WTC11 (cell line): ENCODE measurements around the gene LDB2. TPM values are rescaled to one million over a fixed set of nuclear protein-coding genes. Genes with fewer than 3 reads are reported as not detected.

Source experiments
- ATAC-seq: fragments of 200-7000 bp; cut with Tn5 transposase; 2 replicates; pipeline ENCODE4 v1.10.0; 2021; ENCODE audit warnings: mild to moderate bottlenecking, moderate library complexity
- CTCF ChIA-PET: fragments of 300-600 bp; sonication (Branson Sonifier 250); formaldehyde crosslinking; loops from one replicate; lab custom pipeline; 2021; ENCODE audit warnings: antibody characterized with exemption; lab: Charles Lee
- POLR2A ChIA-PET: fragments of 350-600 bp; sonication (Branson Sonifier 250); formaldehyde crosslinking; loops from one replicate; lab custom pipeline; 2021; ENCODE audit warnings: antibody characterized with exemption; lab: Charles Lee
- DNase-seq: peaks from one replicate; pipeline ENCODE4 v3.0.0; 2021; ENCODE audit warnings: low spot score
- H3K27ac Mint-ChIP-seq: 2 replicates; pipeline ENCODE4 v1.8.0; 2021; ENCODE audit warnings: mixed read lengths
- H3K27me3 Mint-ChIP-seq: 2 replicates; pipeline ENCODE4 v1.8.0; 2021; ENCODE audit warnings: low read depth, mild to moderate bottlenecking, moderate library complexity, mixed read lengths
- H3K36me3 Mint-ChIP-seq: 2 replicates; pipeline ENCODE4 v1.8.0; 2021; ENCODE audit warnings: mixed read lengths
- H3K4me1 Mint-ChIP-seq: 2 replicates; pipeline ENCODE4 v1.8.0; 2022; ENCODE audit warnings: mixed read lengths
- H3K4me3 Mint-ChIP-seq: 2 replicates; pipeline ENCODE4 v1.8.0; 2021; ENCODE audit warnings: mild to moderate bottlenecking, moderate library complexity, mixed read lengths
- H3K9me3 Mint-ChIP-seq: 2 replicates; pipeline ENCODE4 v1.8.0; 2021; ENCODE audit warnings: mixed read lengths
- ATF2 ChIP-seq: sonication (generic); formaldehyde crosslinking; IDR thresholded peaks from 2 replicates; pipeline ENCODE4 v1.8.1; 2022; ENCODE audit warnings: low read depth, missing genetic modification reagents, borderline replicate concordance
- ATF3 ChIP-seq: sonication (generic); formaldehyde crosslinking; conservative IDR thresholded peaks from 2 replicates; pipeline ENCODE4 v1.8.1; 2022; ENCODE audit warnings: mild to moderate bottlenecking, missing genetic modification reagents
- EMX1 ChIP-seq: fragments of 250-450 bp; sonication (Bioruptor Pico); IDR thresholded peaks from 2 replicates; pipeline ENCODE4 v1.8.0; 2021; ENCODE audit warnings: mild to moderate bottlenecking
- IRF1 ChIP-seq: sonication (generic); formaldehyde crosslinking; IDR thresholded peaks from 2 replicates; pipeline ENCODE4 v1.8.0; 2023; ENCODE audit warnings: missing genetic modification reagents
- JUN ChIP-seq: sonication (generic); formaldehyde crosslinking; IDR thresholded peaks from 2 replicates; pipeline ENCODE4 v1.8.0; 2023; ENCODE audit warnings: mild to moderate bottlenecking, missing genetic modification reagents
- MYBL2 ChIP-seq: sonication (generic); formaldehyde crosslinking; IDR thresholded peaks from 2 replicates; pipeline ENCODE4 v1.8.1; 2023; ENCODE audit warnings: mild to moderate bottlenecking, moderate library complexity, missing genetic modification reagents
- NR1H2 ChIP-seq: sonication (generic); formaldehyde crosslinking; IDR thresholded peaks from 2 replicates; pipeline ENCODE4 v1.9.0; 2021; ENCODE audit warnings: mild to moderate bottlenecking, moderate library complexity, missing genetic modification reagents
- NR3C1 ChIP-seq: sonication (generic); formaldehyde crosslinking; conservative IDR thresholded peaks from 2 replicates; pipeline ENCODE4 v1.8.1; 2023; ENCODE audit warnings: low read depth, mild to moderate bottlenecking, missing genetic modification reagents
- STAT6 ChIP-seq: sonication (generic); formaldehyde crosslinking; conservative IDR thresholded peaks from 2 replicates; pipeline ENCODE4 v1.8.1; 2023; ENCODE audit warnings: mild to moderate bottlenecking, low read depth, missing genetic modification reagents, moderate library complexity
- TCF7 ChIP-seq: sonication (generic); formaldehyde crosslinking; IDR thresholded peaks from 2 replicates; pipeline ENCODE4 v1.8.0; 2022; ENCODE audit warnings: mild to moderate bottlenecking, low read depth, missing genetic modification reagents, moderate library complexity
- ZNF263 ChIP-seq: sonication (generic); formaldehyde crosslinking; IDR thresholded peaks from 2 replicates; pipeline ENCODE4 v1.8.1; 2022; ENCODE audit warnings: low read depth, mild to moderate bottlenecking, moderate library complexity, missing genetic modification reagents
- total RNA-seq: library from RNA; stranded (reverse); gene quantifications from 3 replicates; pipeline ENCODE4 v1.2.3, GENCODE V29; 2021
- TF ChIP-seq, protein P1 (sequence below): sonication (generic); formaldehyde crosslinking; IDR thresholded peaks from 2 replicates; pipeline ENCODE4 v1.8.1; 2023; ENCODE audit warnings: mild to moderate bottlenecking, missing genetic modification reagents, borderline replicate concordance
- TF ChIP-seq, protein P2 (sequence below): fragments of 250-450 bp; sonication (Bioruptor Pico); conservative IDR thresholded peaks from 2 replicates; pipeline ENCODE4 v1.9.0; 2021; ENCODE audit warnings: mild to moderate bottlenecking
- TF ChIP-seq, protein P3 (sequence below): fragments of 250-450 bp; sonication (Bioruptor Pico); IDR thresholded peaks from 2 replicates; pipeline ENCODE4 v1.9.0; 2021; ENCODE audit warnings: mild to moderate bottlenecking
- TF ChIP-seq, protein P4 (sequence below): sonication (generic); formaldehyde crosslinking; IDR thresholded peaks from 2 replicates; pipeline ENCODE4 v1.8.1; 2023; ENCODE audit warnings: mild to moderate bottlenecking, missing genetic modification reagents

Gene LDB2
- total RNA-seq, 1 experiment from 2014 or later: 62.4 TPM

GRCh38 chr4:16862697-16863096 lies 35.7 kb downstream of the LDB2 start (continued):
- TF ChIP-seq, protein P1, sequence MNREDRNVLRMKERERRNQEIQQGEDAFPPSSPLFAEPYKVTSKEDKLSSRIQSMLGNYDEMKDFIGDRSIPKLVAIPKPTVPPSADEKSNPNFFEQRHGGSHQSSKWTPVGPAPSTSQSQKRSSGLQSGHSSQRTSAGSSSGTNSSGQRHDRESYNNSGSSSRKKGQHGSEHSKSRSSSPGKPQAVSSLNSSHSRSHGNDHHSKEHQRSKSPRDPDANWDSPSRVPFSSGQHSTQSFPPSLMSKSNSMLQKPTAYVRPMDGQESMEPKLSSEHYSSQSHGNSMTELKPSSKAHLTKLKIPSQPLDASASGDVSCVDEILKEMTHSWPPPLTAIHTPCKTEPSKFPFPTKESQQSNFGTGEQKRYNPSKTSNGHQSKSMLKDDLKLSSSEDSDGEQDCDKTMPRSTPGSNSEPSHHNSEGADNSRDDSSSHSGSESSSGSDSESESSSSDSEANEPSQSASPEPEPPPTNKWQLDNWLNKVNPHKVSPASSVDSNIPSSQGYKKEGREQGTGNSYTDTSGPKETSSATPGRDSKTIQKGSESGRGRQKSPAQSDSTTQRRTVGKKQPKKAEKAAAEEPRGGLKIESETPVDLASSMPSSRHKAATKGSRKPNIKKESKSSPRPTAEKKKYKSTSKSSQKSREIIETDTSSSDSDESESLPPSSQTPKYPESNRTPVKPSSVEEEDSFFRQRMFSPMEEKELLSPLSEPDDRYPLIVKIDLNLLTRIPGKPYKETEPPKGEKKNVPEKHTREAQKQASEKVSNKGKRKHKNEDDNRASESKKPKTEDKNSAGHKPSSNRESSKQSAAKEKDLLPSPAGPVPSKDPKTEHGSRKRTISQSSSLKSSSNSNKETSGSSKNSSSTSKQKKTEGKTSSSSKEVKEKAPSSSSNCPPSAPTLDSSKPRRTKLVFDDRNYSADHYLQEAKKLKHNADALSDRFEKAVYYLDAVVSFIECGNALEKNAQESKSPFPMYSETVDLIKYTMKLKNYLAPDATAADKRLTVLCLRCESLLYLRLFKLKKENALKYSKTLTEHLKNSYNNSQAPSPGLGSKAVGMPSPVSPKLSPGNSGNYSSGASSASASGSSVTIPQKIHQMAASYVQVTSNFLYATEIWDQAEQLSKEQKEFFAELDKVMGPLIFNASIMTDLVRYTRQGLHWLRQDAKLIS (CRISPR knock-in tag): no peak

DNA sequence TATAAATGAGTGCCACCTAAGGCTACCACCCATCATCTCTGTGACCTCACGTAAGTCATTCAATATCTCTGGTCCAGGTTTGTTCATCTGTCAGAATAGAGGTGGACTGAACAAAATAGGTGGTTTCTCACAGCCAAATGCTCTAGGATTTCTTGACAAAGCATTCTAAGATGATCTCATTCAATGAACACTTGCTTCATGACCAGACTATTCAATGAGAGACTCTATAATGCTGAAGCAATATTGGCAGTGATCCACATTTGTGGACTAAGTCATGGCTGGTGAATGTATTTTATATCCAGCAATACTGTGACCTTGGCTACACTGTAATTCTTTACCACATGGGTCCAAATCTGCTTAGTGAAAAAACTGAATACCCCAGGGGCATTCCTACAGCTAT lies 37.9 kb downstream of the LDB2 start:
- H3K36me3 Mint-ChIP-seq: no peaks in the 10 kb centered on the region
- DNase-seq (no peak), ATAC-seq (no peak)
- H3K4me1 Mint-ChIP-seq: peaks cover 81% of the 10 kb centered on the region
- TF ChIP-seq NR3C1 (CRISPR knock-in tag) (no peak), ATF3 (CRISPR knock-in tag) (no peak), NR1H2 (no peak)
- ChIA-PET CTCF (no interaction called here), POLR2A (no interaction called here)
- H3K27me3 Mint-ChIP-seq: no peaks in the 10 kb centered on the region
- no peak overlapping the region for H3K4me3 Mint-ChIP-seq
- no peaks in the 10 kb centered on the region for H3K9me3 Mint-ChIP-seq
- H3K27ac Mint-ChIP-seq: no peak overlapping the region

GRCh38 chr4:16859031-16859430 lies 39.4 kb downstream of the LDB2 start:
- no peak for TF ChIP-seq JUN
- no peak for TF ChIP-seq TCF7 (CRISPR knock-in tag)
- TF ChIP-seq, protein P2, sequence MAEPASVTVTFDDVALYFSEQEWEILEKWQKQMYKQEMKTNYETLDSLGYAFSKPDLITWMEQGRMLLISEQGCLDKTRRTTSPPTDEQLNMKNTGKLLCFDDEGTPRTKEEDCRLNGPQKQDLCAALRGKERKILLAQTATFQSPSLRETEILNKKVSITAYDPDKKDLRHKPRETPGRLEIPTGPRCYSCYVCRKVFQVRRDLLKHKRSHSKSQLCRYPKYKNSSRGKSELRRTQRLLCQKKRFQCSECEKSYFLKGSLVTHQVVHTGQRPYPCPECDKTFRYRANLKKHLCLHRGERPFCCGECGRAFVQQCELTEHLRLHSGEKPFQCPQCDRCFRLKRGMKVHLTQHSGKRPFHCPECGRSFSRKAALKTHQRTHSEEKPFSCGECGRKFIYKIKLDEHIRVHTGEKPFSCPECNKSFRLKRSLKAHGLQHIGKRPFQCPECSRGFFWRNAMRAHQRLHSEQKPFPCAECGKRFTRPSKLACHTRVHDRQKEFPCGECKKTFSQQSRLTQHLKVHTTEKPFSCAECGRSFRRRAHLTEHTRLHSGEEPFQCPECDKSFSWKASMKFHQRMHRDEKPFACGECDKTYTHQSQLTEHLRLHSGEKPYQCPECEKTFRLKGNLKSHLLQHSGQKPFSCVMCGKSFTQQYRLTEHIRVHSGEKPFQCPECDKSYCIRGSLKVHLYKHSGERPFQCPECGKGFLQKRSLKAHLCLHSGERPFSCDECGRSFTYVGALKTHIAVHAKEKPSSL: no peak
- no peak for TF ChIP-seq ZNF263 (CRISPR knock-in tag)
- TF ChIP-seq, protein P3, sequence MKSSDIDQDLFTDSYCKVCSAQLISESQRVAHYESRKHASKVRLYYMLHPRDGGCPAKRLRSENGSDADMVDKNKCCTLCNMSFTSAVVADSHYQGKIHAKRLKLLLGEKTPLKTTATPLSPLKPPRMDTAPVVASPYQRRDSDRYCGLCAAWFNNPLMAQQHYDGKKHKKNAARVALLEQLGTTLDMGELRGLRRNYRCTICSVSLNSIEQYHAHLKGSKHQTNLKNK (CRISPR knock-in tag): no peak
- no peak for TF ChIP-seq IRF1 (CRISPR knock-in tag)
- Mint-ChIP-seq H3K36me3 (no peaks in the 10 kb centered on the region), H3K27ac (no peak overlapping the region; the same call in 1 of the 2 replicates), H3K9me3 (no peaks in the 10 kb centered on the region), H3K4me1 (peaks cover 78% of the 10 kb centered on the region), H3K4me3 (no peak overlapping the region), H3K27me3 (no peaks in the 10 kb centered on the region)
- no peak for ATAC-seq
- no peak for DNase-seq
- POLR2A ChIA-PET: interaction anchor here (0.7 kb wide), 1 partner anchor 46 kb away, joined by 4 read pairs; no protein-coding TSS in a partner anchor
- CTCF ChIA-PET: interaction anchor here (1.3 kb wide), 1 partner anchor 14 kb away, joined by 4 read pairs; no protein-coding TSS in a partner anchor

GRCh38 chr4:16858275-16858752 lies 40.1 kb downstream of the LDB2 start:
- Mint-ChIP-seq H3K36me3 (0 out of 2 replicates have a peak, but pooled peaks cover 3% of the 10 kb centered on the region), H3K27ac (peak overlapping the region; percentile 15; the same call in 1 of the 2 replicates), H3K9me3 (no peaks in the 10 kb centered on the region), H3K4me3 (no peak overlapping the region), H3K4me1 (peaks cover 77% of the 10 kb centered on the region), H3K27me3 (no peaks in the 10 kb centered on the region)
- POLR2A ChIA-PET: interaction anchor here (0.7 kb wide), 1 partner anchor 45 kb away, joined by 4 read pairs; no protein-coding TSS in a partner anchor
- DNase-seq: no peak
- CTCF ChIA-PET: interaction anchor here (1.3 kb wide), 1 partner anchor 13 kb away, joined by 4 read pairs; no protein-coding TSS in a partner anchor
- peak; percentile 60 for ATAC-seq
- TF ChIP-seq STAT6 (CRISPR knock-in tag) (no peak), MYBL2 (CRISPR knock-in tag) (no peak), ATF2 (CRISPR knock-in tag) (no peak), EMX1 (CRISPR knock-in tag) (no peak)
- TF ChIP-seq, protein P4, sequence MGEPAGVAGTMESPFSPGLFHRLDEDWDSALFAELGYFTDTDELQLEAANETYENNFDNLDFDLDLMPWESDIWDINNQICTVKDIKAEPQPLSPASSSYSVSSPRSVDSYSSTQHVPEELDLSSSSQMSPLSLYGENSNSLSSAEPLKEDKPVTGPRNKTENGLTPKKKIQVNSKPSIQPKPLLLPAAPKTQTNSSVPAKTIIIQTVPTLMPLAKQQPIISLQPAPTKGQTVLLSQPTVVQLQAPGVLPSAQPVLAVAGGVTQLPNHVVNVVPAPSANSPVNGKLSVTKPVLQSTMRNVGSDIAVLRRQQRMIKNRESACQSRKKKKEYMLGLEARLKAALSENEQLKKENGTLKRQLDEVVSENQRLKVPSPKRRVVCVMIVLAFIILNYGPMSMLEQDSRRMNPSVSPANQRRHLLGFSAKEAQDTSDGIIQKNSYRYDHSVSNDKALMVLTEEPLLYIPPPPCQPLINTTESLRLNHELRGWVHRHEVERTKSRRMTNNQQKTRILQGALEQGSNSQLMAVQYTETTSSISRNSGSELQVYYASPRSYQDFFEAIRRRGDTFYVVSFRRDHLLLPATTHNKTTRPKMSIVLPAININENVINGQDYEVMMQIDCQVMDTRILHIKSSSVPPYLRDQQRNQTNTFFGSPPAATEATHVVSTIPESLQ (CRISPR knock-in tag): no peak
